Effector memory CD4-positive, alpha-beta T cell (primary cell): Measurements from ENCODE around the gene CCT6A.
"Not testable (repeated sequence)": the region's sequence is repeated elsewhere in the genome, so short reads cannot be mapped to it uniquely, and the experiment has no call there.

Experiments used
- DNase-seq, 3 donors: peaks; one replicate each; pipeline ENCODE4 v3.0.0-alpha.2; 2020
- H3K27ac ChIP-seq: 2 replicates; pipeline ENCODE4 v1.7.0; 2013; ENCODE audit warnings: mild to moderate bottlenecking, low read length, moderate library complexity; ENCODE audit not compliant: insufficient read depth, poor library complexity, severe bottlenecking
- H3K27me3 ChIP-seq: replicated peaks from 2 replicates; pipeline ENCODE4 v1.7.0; 2013; ENCODE audit warnings: mild to moderate bottlenecking, low read length; ENCODE audit not compliant: insufficient read depth, control insufficient read depth, poor library complexity, severe bottlenecking
- H3K36me3 ChIP-seq: 2 replicates; pipeline ENCODE4 v1.7.0; 2013; ENCODE audit warnings: mild to moderate bottlenecking, low read length, moderate library complexity; ENCODE audit not compliant: control insufficient read depth, insufficient read depth
- H3K4me1 ChIP-seq: 2 replicates; pipeline ENCODE4 v1.7.0; 2013; ENCODE audit warnings: low read length, mild to moderate bottlenecking; ENCODE audit not compliant: control insufficient read depth, insufficient read depth, poor library complexity, severe bottlenecking
- H3K4me3 ChIP-seq: 2 replicates; pipeline ENCODE4 v1.7.0; 2013; ENCODE audit warnings: low read length, low read depth, mild to moderate bottlenecking; ENCODE audit not compliant: insufficient read depth, poor library complexity, severe bottlenecking
- H3K9me3 ChIP-seq: 2 replicates; pipeline ENCODE4 v1.7.0; 2013; ENCODE audit warnings: mild to moderate bottlenecking, low read length, moderate library complexity; ENCODE audit not compliant: control insufficient read depth

Gene CCT6A

DNA sequence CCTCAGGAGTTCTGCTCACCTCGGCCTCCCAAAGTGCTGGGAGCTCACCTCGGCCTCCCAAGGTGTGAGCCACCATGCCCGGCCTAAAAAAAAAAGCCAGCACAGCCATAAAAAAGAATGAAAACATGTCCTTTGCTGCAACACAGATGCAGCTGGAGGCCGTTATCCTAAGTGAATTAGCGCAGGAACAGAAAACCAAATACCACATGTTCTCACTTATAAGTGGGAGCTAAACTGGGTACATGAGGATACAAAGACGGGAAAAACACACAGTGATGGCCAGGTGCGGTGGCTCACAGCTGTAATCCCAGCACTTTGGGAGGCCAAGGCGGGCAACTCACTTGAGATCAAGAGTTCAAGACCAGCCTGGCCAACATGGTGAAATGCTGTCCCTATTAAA is 21.2 kb upstream of the CCT6A start:
- no peak overlapping the region for H3K4me3 ChIP-seq
- no peaks in the 10 kb centered on the region for H3K9me3 ChIP-seq
- no peaks in the 10 kb centered on the region for H3K27me3 ChIP-seq
- H3K27ac ChIP-seq = no peak overlapping the region
- no peaks in the 10 kb centered on the region for H3K36me3 ChIP-seq
- DNase-seq = no peak
- H3K4me1 ChIP-seq = no peaks in the 10 kb centered on the region

DNA sequence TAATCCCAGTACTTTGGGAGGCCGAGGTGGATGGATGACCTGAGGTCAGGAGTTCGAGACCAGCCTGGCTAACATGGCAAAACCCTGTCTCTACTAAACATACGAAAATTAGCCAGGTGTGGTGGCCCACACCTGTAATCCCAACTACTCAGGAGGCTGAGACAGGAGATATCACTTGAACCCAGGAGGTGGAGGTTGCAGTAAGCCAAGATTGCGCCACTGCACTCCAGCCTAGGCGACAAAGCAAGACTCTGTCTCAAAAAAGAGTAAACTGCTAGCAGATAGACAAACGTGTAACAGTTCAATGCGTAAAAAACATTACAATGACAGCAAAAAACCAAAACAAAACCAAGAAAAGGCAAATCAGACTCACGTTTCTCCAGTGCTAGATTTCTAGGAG is 20.0 kb upstream of the CCT6A start:
- not testable (repeated sequence) for H3K27ac ChIP-seq, DNase-seq, H3K36me3 ChIP-seq, H3K4me3 ChIP-seq, H3K27me3 ChIP-seq, H3K9me3 ChIP-seq, H3K4me1 ChIP-seq

DNA sequence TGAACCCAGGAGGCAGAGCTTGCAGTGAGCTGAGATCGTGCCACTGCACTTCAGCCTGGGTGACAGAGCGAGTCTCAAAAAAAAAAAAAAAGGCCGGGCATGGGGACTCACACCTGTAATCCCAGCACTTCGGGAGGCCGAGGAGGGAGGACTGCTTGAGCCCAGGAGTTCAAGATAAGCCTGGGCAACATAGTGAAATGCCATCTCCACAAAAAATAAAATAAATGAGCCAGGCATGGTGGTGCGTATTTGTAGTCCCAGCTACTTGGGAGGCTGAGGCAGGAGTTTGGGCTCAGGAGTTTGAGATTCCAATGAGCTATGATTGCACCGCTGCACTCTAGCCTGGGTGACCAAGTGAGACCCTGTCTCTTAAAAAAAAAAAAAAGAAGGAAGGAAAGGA is 19.0 kb upstream of the CCT6A start:
- H3K4me3 ChIP-seq, H3K4me1 ChIP-seq, H3K36me3 ChIP-seq, DNase-seq, H3K27me3 ChIP-seq, H3K9me3 ChIP-seq, H3K27ac ChIP-seq: not testable (repeated sequence)

DNA sequence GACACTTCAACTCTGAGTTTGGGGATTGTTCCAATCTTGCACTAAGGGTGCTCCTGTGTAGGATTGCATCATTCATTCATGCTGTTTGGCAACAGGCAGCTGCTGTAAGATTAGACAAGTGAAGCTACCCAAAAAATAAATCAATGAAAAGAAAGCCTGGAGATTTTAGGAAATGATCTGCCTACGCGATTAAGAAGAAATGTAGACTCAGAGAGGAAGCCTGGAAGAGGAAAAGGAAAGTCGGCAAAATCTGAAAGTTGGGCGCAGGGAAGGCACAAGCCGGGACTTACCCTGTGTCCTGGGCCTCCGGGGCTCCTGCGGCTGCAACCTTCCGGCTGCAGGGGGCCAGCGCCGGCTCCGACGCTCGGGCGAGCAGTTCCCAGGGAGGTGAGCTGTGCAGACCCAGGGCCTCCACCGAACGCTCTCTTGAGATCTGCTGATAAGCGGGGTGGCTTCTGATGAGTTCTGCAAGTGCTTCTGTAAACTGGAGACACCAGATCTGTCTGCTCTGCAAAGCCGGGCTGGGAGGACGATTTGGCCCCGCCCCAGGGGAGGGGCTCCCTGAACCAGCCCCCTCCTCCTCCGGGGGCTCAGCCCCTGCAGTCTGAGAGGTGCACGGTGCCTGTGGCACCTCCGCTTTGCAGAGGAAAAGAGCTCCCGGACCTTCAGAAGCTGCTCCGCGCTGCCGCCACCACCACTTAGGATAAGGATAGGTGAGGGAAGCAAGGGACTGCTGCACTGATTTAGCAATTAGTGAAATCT is 17.7 kb upstream of the CCT6A start:
- no peaks in the 10 kb centered on the region for H3K9me3 ChIP-seq
- H3K27me3 ChIP-seq = no peaks in the 10 kb centered on the region
- no peaks in the 10 kb centered on the region for H3K36me3 ChIP-seq
- no peaks in the 10 kb centered on the region for H3K4me1 ChIP-seq
- peak overlapping the region; percentile 37 for H3K27ac ChIP-seq
- DNase-seq = peak; percentile 40 to 61 (median 53)
- H3K4me3 ChIP-seq = peak overlapping the region; percentile 91

DNA sequence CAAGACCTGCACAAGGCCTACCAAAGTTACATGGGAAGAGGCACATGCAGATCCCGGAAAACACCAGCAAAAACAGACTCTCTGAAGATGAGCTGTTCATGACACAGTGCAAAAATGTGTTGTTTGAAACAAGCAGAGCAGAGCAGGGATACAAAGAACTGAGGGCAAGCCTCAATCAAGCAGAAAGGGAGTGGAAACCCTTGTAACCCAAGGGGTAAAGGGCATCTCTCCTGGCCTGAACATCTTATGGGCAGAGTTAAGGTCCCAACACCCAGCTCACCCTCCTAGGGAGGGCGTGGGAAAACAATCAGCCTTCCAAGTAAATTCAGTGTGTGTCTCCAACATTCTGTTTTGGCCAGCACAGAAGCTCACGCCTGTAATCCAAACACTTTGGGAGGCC is 10.8 kb upstream of the CCT6A start:
- Histone ChIP-seq H3K4me1 (no peaks in the 10 kb centered on the region), H3K4me3 (no peak overlapping the region), H3K27ac (no peak overlapping the region), H3K36me3 (no peaks in the 10 kb centered on the region), H3K27me3 (no peaks in the 10 kb centered on the region), H3K9me3 (no peaks in the 10 kb centered on the region)
- DNase-seq = no peak

DNA sequence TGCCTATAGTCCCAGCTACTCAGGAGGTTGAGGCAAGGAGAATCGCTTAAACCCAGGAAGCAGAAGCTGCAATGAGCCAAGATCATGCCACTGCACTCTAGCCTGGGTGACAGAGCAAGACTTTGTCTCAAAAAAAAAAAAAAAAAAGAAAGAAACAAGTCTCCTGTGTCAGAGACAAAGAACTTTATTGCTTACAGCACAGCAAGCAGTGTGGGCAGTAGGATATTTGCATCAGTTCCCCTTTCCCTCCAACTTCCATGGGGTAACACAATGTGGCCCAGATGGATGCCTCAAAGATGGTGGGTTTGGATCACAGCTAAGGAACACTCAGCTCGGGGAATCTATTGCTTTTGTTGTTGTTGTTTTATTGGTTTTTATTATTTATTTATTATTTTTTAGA is 5.8 kb upstream of the CCT6A start:
- H3K9me3 ChIP-seq, H3K27me3 ChIP-seq, H3K36me3 ChIP-seq, H3K4me1 ChIP-seq, DNase-seq, H3K27ac ChIP-seq, H3K4me3 ChIP-seq: not testable (repeated sequence)

DNA sequence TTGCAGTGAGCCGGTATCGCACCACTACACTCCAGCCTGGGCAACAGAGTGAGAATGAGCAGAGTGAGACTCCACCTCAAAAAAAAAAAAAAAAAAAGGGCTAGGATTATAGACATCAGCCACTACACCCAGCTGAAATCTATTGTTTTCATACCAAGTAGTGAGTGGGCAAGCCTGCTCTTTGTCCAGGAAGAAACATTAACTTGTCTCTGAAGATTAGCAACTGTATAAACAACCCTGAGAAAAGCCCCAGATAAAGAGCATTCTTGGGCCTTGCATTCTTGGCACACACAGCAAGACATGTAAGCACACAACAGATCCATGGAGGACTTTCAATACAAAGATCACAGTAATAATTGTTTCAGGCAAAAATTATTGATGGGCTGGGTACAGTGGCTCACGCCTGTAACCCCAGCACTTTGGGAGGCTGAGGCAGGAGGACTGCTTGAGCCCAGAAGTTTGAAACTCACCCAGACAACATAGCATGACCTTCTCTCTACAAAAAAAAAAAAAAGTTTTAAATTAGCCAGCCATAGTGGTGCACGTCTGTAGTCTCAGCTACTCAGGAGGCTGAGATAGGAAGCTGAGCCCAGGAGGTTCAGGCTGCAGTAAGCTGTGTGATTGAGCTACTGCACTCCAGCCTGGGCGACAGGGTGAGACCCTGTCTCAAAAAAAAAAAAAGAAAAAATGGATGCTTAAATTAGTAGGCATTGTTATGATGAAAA is 4.7 kb upstream of the CCT6A start:
- Histone ChIP-seq H3K9me3 (no peaks in the 10 kb centered on the region), H3K4me3 (no peak overlapping the region), H3K27ac (no peak overlapping the region), H3K4me1 (no peaks in the 10 kb centered on the region), H3K27me3 (no peaks in the 10 kb centered on the region), H3K36me3 (no peaks in the 10 kb centered on the region)
- DNase-seq = no peak

DNA sequence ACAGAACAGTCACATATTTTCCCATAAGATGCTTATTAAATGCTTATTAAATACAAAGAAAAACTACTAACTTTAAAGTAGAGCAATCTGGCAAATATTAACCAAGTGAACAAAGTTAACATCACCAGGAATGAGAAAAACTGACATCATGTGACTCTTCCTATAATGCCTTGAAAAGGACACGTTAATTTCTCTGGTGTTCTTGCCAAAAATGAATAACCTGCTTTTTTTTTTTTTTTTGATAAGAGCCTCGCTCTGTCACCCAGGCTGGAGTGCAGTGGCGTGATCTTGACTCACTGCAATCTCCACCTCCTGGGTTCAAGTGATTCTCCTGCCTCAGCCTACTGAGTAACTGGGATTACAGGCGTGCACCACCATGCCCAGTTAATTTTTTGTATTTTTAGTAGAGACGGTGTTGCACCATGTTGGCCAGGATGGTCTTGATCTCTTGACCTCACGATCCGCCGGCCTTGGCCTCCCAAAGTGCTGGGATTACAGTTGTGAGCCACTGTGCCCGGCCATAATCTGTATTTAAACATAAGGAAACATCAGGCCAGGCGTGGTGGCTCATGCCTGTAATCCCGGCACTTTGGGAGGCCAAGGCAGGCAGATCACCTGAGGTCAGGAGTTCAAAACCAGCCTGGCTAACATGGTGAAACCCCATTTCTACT is 4.0 kb upstream of the CCT6A start:
- not testable (repeated sequence) for H3K27ac ChIP-seq, H3K4me1 ChIP-seq, H3K9me3 ChIP-seq, H3K27me3 ChIP-seq, H3K4me3 ChIP-seq, H3K36me3 ChIP-seq, DNase-seq

DNA sequence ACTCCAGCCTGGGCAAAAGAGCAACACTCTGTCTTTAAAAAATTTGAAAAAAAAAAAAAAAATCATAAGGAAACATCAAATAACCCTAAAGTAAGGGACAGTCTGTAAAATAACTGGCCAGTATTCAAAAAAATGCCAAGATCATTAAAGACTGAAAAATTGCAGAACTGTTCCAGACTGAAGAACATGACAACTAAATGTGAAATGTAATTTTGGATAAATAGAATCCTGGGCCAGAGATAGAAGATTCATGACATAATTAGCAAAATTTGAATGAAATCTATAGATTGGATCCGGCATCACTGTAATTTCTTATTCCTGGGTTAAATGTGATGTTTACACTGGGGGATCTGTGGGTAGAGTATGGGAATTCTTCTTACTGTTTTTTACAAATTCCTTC is 3.3 kb upstream of the CCT6A start:
- peaks cover 10% of the 10 kb centered on the region for H3K4me1 ChIP-seq
- H3K4me3 ChIP-seq = no peak overlapping the region
- no peaks in the 10 kb centered on the region for H3K9me3 ChIP-seq
- no peaks in the 10 kb centered on the region for H3K27me3 ChIP-seq
- H3K36me3 ChIP-seq = peaks cover under 1% of the 10 kb centered on the region
- no peak for DNase-seq
- no peak overlapping the region for H3K27ac ChIP-seq

DNA sequence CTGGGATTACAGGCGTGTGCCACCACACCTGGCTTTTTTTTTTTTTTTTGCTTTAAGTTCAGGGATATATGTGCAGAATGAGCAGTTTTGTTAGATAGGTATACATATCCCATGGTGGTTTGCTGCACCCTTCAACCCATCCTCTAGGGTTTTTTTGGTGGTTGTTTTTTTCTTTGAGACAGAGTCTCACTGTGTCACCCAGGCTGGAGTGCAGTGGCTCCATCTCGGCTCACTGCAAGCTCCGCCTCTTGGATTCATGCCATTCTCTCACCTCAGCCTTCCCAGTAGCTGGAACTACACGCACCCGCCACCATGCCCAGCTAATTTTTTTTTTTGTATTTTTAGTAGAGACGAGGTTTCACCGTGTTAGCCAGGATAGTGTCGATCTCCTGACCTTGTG is 2.8 kb upstream of the CCT6A start:
- H3K36me3 ChIP-seq, H3K27ac ChIP-seq, H3K9me3 ChIP-seq, H3K4me3 ChIP-seq, DNase-seq, H3K27me3 ChIP-seq: not testable (repeated sequence)
- H3K4me1 ChIP-seq = peaks cover 10% of the 10 kb centered on the region
